Stomach (tissue), 4 donors: ENCODE results near the gene PLEKHM3.

Source experiments
- CTCF ChIP-seq, 7 experiments: fragments of 450-650 bp in 4 of 7; fragments of 200-600 bp in 3 of 7; sonication (generic) in 3 of 7; IDR thresholded peaks; one replicate each; pipeline ENCODE4 v1.5.1; 2016 to 2019; ENCODE audit warnings: antibody characterized with exemption in 7 of 7, control low read depth in 2 of 7, mild to moderate bottlenecking in 1 of 7
- EP300 ChIP-seq: sonication (generic); formaldehyde crosslinking; IDR thresholded peaks from one replicate; pipeline ENCODE4 v1.6.1; 2017; ENCODE audit warnings: antibody characterized with exemption
- POLR2A ChIP-seq, 4 donors: fragments of 450-650 bp; IDR thresholded peaks; one replicate each; pipeline ENCODE4 v1.6.1; 2016; ENCODE audit warnings: antibody characterized with exemption in 4 of 4, control low read depth in 2 of 4, mild to moderate bottlenecking in 1 of 4, moderate library complexity in 1 of 4

- TF ChIP-seq CTCF (IDR thresholded peaks at IDR 0.05) (no peak), EP300 (no peak), POLR2A (IDR thresholded peaks at IDR 0.05) (no peak)
These were observed 157.4 kb downstream of the PLEKHM3 start for GRCh38 chr2:207867905-207868304.
